ENCODE results near the gene TRIL.

The TRIL gene

DNA sequence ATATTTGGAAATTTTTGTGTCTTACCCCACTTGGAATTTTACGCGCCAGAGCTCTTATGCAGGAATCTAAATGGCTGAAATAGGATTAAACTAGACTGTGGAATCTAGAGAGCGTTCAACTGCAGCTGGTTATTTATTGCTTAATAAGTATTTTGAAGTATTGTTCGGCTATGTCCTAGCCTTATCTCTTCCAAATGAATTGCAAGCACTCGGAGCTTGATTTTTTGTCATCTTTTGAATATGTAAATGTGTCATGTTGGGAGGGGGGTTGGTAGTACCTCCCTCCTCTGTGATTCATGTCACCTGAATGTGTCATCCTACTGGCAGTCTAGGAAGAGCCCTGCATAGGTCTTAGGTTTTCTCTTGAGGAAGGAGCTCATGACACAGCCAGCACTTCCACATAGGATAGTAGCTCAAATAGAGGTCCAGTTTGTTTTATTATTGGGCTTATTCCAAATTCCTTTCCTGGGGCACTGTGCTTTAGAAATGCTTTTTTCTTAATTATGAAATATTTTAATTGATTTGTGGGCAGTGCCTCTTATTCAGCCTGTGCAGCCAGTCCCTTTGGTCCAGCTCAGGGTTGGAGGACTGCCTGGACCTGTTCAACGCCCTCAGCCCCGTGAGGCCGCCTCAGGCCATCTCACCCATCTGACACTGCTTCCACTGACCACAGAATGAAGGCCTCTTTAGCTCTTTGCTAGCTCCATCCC lies 22.5 kb upstream of the TRIL start:
- DNase-seq, result no peak

GRCh38 chr7:28979776-28980175 lies 21.6 kb upstream of the TRIL start:
- no peak for DNase-seq

DNA sequence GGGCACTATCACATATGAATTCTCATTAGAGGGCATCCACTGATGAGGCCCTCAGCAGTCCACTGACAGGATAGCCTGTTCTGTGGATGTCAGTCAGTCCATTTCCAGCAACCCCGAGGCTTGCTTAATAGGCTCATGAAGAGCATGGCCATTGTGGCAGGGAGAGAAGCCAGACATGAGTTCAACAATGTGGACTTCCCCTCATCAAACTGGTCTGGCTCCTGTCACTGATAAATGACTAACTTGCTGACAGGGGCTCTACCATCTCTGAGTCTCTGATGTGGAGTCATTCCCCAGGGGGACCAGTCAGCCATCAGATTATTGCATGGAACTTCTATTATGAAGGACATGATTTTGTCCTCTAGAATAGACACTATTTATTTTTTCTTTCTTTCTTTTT lies 19.8 kb upstream of the TRIL start:
- DNase-seq, result no peak

GRCh38 chr7:28976022-28976421 lies 17.9 kb upstream of the TRIL start:
- no peak for DNase-seq

- no peak for DNase-seq
Observed at GRCh38 chr7:28973591-28973990, 15.5 kb upstream of the TRIL start.

GRCh38 chr7:28964056-28964455 lies 5.9 kb upstream of the TRIL start:
- DNase-seq, result no peak

- no peak for DNase-seq
Observed at GRCh38 chr7:28961972-28962371, 3.8 kb upstream of the TRIL start.

DNA sequence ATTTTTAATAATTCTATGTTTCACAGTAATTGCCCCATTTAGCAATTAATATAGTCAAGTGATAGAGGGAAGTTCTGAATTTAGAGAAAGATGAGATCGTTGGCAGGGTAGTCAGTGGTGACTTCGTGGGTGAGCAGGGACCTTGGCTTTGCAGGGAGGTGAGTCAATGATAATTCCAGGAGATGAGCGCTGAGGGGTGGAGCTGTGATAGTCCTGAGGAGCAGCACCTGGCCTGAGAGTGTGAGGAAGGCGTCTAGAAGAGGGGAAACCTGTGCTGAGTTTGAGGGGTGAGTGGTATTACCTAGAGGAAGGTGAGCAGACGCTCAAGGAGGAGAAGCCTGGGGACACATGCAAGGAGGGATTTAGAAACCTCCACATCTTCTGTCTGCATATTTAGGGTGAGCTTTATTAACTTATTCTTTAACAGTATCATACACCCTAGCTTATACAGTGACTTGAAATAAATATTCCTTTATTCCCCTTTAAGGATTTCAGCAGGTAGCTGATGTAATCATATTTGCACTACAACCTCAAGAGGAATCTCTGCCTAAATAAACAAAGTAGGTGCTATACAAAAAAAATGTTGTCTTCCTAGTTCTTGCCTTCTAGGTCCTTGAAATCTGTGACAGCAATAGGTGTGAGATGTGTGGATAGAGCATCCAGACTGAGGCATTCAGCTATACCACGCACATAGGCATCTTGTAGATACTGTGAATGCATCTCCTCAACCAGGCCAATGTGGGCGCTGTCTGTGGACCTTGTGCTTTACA lies 2.1 kb upstream of the TRIL start:
- DNase-seq, result no peak

DNA sequence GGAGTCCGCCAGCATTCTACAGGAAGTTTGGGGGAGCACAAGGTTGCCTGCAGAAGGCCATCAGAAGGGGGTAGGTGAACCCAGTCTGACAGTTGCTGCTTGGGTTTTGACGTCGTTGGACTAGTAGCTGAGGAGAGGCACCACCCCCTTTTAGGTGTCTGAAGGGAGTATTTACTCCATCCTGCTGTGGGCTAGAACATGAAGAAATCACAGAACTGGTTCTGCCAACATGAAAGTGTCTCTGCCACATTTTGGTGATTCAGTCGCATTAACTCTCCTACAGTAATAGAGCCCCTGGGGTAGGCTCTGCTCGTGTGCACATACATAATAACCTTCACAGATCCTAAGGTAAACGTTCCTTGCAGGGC lies 834 bp upstream of the TRIL start:
- no peak for DNase-seq

DNA sequence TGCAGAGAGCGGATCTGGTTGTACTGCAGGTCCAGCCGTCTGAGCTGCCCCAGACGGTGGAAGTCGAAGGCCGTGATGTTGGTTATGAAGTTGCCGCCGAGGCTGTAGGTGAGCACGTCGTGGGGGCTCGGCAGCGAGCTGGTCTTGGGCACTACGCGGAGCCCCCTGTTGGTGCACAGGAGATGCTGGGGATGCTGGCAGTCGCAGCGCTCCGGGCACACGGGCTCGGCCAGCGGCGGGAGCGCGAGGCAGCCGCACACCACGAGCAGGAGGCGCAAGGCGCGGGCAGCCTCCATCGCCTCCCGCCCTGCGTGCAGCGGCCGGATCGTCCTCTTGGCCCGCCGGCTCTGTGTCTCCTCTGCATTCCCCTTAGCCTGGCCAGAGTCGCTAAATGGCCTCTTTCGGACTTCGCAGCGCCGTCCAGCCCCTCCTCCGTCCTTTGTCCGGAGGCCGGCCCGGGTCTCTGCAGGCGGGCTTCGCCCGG lies 337 bp downstream of the TRIL start:
- no peak for DNase-seq

DNA sequence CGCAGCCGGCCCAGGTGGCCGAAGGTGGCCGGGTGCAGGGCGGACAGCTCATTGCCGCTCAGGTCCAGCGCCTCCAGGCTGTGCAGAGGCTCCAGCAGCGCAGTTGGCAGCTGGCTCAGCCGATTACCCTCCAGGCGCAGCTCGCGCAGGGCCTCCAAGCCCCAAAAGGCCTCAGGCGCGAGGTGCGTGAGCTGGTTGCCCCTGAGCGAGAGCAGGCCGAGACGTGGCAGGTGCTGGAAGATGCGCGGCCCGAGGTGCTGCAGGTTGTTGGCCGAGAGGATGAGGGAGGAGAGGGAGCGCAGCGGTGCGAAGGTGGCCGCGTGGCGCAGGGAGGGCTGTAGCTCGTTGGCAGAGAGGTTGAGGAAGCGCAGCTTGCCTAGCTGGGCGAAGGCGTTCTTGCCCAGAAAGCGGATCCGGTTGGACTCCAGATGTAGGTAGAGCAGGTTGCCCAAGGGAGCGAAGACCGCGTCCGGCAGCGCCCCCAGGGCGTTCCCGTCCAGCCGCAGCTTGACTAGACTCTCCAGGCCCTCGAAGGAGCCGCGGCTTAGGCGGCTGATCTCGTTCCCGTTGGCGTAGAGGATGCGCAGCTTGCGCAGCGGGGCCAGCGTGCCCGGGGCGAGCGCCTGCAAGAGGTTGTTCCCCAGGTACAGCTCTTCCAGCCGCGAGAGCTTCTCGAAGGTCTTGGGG lies 923 bp downstream of the TRIL start:
- peak; percentile 77 for DNase-seq

- DNase-seq, result peak; percentile 83
Observed at GRCh38 chr7:28956608-28957063, 1.5 kb downstream of the TRIL start.

DNA sequence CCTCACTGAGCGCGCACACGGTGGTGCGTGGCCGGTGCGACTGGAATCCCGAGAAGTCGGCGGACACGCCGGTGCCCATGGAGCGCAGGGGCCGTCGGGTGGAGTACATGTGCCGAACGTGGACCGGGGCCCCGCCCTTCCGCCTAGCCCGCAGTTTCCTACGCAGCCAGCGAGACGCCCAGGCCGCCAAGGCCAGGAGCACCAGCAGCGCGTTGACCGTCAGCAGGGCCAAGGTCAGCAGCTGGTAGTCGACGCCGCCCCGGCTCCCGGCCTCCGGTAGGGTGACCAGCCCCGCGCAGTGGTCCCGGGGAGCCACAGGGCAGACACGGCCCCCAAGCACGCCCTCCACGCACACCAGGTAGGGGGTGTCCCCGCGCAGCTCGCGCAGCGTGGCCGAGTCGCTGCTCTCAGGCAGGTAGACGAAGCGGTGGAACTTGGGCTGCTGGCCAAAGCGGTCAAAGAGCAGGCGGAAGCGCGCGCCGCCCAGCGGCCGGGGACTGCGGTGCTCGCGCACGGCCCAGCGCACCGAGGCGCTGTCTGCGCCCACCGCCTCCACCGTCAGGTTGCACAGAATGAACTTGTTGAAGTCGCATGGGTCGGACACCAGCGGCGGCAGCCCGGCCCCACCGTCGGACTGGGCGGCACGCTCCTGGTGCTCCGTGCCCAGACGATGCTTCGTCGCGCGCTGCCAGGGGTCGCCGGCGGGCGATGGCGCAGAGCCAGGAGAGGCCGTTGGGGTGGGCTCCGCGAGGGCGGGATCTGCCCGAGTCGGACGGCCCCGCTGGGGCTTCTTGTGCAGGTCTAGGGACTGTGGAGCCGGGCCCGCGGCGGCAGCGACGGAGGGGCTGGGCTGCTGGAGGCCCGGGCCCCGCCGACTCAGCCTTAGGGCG lies 2.2 kb downstream of the TRIL start:
- peak; percentile 74 for DNase-seq

DNA sequence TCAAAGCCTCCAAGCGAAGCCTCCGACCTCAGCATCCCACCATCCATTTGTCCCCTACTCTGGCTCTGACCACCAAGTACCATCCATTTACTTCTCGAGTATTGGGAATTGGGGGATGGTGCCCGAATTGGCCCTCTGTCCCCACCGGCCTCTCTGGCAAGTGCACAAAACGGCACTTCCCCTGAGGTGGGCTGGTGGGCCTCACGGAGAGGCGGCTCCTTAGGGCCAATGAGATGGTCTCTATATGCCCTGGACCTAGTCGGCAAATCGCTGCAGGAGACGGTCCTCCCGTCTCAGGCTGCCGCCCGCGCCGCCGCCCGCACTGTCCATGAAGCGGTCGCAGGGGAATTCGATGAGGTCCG lies 2.8 kb downstream of the TRIL start:
- no peak for DNase-seq

DNA sequence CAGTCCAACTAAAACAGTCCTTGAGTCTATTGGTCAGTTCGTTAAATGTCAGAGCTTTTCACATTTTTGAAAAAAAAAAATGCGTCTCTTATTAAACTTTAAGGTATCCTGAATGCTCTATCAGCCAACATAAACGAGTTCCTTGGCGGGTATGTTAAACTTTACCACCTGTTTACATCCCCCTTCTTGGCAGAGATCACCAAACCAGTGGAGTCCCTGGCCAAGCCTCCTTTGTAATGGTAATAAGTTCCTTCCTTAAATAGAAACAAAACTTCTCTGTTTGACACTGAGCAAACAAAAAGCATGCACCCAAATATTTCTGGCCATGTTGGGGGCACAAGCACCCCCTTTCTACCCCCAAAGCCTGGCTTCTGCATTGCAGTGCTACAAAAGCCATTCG lies 3.2 kb downstream of the TRIL start:
- DNase-seq, result no peak

DNA sequence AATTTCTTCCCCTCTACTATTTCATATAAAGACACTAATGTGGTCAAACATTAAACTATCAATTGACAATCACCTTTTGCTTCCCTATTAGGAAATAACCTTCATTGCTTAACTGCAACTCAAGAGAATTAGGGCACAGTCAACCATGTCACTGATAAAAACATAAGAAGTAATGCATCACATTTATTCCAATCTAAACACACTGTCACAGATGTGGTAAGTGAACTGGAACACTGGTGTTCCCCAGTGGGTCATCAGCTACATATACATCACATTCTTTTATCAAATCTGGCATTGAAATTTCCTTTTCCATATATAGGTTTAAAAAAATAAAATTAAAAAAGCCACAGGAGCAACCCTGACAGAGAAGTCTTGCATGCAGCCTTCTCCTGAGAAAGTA lies 3.7 kb downstream of the TRIL start:
- DNase-seq, result no peak

GRCh38 chr7:28953633-28954032 lies 4.5 kb downstream of the TRIL start:
- DNase-seq, result no peak

DNA sequence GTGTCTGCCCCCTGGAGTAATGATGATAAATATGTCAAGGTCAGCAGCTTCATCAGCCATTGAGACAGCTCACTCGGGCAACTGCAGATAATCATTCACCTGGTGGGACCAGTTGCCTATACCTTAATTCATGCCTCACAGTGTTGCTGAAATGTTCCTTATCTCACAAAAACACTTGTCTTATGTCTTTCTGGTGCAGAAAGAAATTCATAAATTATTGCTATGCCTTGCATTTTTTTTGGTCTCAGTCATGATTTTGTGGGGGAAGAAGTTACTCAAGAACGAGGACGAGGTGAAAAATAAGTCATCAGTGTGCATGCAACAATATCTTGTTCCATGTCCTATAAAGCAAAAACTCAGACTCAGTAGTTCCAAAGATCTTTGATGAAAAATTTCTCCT lies 16.0 kb downstream of the TRIL start:
- DNase-seq, result no peak

DNA sequence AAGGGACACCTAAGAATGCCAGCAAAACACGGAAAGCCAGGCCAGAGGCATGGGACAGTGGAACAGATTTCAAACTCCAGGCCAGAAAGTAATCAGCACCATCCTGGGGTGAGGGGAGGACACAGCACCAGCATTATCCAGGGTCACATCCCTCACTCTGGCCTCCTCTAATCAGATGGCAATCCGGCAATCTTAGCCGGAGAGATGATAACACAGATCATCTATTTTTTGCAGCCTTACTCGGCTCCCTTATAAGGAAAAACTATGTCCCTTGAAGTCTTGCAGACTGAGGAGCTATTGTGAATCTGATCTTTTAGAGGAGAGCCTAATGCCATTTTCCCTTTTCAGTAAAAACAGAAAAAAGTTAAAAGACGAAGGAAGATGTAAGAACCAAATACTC lies 16.5 kb downstream of the TRIL start:
- DNase-seq, result no peak

DNA sequence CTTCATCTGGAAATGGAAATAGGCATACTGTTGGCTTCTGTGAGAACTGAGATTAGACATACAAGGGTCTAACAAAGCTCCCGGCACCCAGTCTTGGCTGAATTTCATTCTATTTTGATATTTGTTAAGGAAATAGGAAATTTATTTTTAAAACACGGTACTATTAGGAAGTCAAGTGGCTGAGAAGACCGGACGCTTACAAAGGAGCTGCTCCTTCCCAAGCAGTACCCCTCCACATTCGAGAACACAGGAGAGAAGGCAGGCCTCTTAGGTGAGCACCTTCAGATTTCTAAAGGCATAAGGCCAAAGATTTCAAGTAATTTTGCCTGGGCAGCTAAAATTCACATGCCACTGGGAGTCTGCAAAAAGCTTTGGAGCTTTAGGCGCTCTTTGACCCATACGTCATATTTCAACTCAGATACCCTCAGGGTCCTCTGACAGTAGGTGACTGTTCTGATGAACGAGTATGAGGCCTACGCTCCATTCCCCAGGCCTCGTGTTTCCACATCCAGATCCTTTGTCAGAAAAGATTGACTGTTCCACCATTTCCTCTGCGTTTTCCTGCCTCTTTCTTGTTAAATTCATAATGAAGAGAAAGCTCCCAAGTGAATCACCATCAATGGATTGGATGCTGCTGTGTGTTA lies 17.3 kb downstream of the TRIL start:
- DNase-seq, result no peak

GRCh38 chr7:28939844-28940544 lies 18.1 kb downstream of the TRIL start:
- no peak for DNase-seq

DNA sequence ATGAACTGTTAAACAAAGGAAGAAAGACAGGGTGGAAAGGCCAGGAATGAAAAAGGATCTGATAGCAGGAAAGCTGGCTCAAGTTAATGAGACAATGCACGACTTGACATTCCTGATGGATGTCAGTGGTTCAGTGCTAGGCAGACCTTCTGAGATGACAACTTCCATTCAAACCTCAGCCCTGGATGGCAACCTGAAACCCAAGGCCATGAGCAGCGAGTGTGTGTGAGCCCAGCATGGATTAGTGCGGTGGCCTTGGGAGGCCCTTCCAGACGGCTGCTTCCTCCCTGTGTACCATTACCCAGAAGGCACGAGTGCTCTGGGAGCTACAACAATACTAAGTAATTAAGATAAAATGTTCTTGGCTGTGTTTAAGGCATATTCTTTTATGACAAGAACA lies 18.8 kb downstream of the TRIL start:
- DNase-seq, result no peak

Data from COR-L47 (cell line).